ENCODE results near the gene TNNC1.

Gene TNNC1

DNA sequence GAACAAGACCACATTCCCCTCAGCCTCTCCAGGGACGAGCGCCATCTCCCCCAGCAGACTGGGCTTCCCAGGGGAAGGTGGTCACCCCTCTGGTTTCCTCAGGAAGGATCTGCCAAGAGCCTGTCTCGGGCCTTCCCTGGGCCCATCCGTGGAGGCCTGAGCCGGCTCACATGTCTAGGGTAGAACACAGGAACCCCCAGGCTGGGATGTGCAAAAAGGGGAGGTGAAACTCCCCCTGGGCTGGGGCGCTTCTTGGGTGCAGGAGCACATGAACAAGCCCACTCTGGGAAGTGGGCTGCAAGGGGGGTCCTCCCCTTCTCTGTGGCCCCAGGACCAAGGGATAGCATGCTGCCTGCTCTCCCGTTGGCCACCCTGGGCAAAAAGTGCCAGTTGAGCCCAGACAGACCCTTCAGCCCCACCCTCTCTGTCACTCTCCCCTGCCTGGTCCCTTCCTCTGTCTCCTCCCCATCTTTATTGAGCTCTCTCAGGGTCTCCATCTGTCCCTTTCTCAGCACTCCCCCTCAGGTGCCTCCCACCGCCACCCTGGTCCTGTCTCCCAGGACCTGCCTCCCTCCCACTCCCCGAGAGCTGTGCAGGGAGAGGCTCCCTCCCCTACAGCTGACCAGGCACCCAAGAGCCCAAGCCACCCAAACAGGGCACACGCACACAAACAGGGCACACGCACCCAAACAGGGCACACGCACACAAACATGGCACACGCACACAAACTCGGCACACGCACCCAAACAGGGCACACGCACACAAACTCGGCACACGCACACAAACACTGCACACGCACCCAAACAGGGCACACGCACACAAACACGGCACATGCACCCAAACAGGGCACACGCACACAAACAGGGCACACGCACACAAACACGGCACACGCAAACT, 9.8 kb downstream of the TNNC1 start:
- peak; percentile 91 for FAIRE-seq

DNA sequence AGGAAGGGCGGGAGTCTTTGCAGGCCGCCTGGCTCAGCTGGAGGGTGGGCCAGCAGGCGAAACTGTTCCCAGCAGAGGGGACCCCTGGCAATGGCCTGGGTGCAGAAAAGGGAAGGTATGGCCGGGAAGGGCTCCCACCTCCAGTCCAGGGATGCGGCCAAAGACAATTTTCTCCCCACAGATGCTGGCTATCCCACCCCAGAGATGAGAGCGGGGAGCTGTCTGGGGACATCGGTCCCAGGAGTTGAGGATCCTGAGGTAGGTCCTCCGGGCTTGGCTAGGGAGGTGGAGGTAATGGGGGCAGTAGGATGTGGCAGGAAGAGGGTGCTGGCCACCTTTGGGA, 10.6 kb downstream of the TNNC1 start:
- no peak for FAIRE-seq
- DNase-seq (ENCODE audit: low spot score) = no peak

More for the DNA sequence above, 9.8 kb downstream of the TNNC1 start:
- DNase-seq (ENCODE audit: low spot score) = no peak

DNA sequence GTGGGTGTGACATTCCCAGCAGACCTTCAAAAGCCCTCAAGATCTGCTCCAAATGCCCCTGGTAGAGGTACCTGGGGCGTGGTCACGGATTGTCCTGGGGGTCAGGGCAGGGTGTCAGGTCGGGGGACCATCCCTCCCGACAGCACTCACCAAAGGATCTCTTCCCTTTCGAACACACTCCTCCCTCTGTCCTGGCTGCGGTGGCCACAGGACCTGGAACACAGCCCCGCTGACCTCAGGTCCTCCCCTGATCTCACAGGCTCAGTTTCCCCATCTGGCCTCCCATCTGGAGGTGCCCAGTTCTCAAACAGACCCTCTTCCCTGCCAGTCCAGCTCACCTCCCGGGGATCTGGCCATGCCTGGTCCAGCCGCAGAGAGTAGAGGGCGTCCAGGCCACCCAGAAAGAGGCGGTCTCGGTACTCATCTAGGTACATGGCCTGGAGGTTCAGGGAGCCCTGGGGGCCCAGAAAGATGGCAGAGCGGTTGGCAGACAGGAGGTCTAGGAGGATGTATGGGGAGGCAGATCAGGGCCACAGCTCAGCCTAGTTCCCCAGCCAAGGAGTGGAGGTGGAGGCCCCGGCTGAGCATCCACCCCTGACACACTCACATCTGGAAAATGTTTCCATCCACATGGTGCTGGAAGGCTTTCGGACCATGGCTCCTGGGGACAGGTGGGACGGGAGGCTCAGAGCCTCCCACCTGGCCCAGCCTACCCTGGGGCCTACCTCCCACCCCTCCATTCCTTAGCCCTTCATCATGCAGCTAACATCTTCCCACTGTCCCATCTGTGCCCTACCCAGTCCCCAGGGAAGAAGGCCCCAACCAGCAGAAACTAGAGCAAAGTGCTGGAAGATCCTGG, 11.2 kb downstream of the TNNC1 start:
- DNase-seq (ENCODE audit: low spot score) (no peak), FAIRE-seq (no peak)

DNA sequence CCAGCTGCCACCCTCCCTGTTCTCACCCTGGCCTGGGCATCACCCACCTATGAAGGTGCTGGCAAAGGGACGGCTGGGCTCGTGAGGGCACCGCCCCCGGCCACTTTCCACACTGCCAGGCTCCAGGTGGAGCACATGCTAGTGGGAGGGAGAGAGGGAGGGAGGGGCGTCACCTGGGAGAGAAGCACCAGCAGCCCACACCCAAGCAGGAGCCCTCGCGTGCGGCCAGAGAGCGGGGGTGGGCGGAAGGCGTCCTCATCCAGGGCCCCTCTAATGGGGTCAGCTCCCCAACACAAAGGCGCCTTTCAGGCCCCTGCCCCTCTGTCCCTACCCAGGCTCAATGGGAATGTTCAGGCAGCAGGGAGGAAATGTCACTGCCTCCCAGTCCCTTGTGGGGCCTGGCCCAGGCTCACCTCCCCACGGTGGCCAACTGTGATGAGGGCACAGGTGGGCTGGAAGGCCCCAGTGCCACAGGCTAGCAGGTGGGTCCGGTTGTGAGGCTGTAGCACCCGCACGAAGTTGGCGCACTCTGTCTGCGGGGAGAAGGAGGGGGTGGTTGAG, 12.0 kb downstream of the TNNC1 start:
- DNase-seq (ENCODE audit: low spot score) = no peak
- FAIRE-seq = no peak

DNA sequence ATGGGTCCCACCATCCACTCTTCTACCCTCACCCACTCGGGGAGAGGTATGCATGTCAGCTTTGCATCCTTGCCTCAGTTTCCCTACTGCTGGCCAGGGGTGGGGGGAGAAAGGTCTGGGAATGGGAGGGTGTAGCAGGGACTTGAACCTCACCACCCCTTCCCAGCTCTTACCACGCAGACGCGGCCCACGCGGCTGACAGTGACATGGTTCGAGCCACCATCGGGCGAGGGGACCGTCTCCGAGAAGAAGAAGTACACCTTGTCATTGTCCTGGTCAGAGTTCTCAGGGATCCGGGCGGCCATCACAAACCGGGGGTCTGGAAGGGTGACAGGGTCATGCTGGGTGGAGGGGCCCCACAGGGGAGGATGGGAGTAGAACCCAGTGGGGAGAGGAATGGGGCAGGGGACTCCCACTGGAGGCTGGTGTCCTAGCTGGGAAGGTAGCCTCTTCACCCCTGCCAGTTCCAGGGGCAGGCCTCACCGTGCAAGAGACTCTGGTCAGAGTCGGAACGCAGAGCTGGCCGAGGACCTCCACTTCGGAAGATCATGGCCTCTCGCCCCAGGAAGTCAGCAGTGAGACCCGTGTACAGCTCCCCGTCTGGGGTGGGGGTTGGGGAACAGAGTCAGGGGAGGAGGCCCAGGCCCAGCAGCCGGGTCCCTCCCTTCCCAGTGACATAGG, 12.6 kb downstream of the TNNC1 start:
- FAIRE-seq (no peak), DNase-seq (ENCODE audit: low spot score) (no peak)

DNA sequence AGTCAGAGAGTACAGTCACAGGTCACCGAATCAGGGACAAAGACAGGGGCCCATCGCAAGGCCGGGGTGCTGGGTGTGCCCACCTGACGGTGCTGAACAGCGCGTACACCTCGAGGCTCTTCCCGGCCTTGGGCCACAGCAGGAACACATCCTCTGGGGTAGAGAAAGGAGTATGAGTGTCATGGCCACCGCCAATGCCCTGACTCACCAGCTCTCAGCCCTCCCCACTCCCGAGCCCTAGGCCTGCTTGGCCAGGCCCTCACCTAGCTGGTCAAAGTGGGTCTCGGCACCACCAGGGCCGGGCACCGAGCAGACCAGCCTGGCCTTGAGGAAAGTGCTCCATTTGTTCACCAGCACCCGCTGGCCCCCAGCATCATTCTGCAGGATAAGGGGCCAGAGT, 13.2 kb downstream of the TNNC1 start:
- FAIRE-seq = no peak

DNA sequence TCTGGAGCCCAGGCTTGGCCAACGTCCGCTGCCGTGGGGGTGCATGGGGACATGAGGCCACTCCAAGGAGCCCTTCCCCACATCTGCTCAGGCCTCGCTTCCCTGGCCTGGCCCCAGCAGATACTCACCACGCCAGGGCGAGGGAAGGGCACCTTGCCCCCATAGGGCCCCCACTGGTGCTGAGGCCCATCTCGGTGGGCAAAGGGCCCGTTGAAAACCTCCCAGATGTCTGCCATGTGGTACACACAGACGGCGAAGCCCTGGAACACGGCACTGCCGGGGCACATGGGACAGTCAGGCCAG, 13.6 kb downstream of the TNNC1 start:
- FAIRE-seq (no peak), DNase-seq (ENCODE audit: low spot score) (no peak)

More for the DNA sequence above, 13.2 kb downstream of the TNNC1 start:
- no peak for DNase-seq (ENCODE audit: low spot score)

DNA sequence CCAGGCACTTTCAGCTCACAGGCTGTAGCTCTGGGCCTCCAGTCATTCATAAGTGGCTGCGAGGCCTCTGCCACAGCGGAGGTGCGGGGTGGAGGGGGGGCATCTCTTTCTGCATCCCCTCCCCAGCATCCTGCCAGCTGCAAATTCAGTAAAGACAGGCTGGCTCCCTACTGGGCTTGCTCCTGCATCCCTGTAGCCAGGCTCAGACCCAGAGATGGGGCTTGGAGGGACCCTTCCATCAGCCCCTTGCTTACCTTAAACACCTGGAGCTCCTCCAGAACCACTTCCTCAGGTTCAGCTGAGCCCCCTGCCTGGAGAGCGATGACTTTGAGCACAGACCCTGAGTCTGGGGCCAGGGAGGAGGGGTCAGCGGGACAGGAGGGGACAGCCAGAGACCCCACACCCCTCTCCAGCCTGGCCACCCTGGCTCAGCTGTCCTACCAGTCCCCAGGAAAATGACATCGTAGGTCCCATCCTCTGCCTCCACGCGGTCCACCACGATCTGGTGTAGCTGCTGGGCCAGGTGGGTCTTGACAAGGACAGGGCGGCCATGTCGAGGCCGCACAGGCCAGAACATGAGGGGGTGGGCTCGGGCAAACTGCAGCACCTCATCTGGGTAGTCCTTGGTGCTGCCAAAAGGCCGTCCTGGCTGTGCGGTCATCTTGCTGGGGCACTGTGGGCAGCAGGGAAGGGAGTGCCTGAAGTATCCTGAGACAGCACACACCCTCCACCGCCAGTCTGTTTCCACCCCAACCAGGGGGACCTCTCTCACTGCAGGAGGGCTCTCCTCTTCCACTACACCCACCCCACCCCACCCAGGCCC, 14.2 kb downstream of the TNNC1 start:
- FAIRE-seq (no peak), DNase-seq (ENCODE audit: low spot score) (no peak)

DNA sequence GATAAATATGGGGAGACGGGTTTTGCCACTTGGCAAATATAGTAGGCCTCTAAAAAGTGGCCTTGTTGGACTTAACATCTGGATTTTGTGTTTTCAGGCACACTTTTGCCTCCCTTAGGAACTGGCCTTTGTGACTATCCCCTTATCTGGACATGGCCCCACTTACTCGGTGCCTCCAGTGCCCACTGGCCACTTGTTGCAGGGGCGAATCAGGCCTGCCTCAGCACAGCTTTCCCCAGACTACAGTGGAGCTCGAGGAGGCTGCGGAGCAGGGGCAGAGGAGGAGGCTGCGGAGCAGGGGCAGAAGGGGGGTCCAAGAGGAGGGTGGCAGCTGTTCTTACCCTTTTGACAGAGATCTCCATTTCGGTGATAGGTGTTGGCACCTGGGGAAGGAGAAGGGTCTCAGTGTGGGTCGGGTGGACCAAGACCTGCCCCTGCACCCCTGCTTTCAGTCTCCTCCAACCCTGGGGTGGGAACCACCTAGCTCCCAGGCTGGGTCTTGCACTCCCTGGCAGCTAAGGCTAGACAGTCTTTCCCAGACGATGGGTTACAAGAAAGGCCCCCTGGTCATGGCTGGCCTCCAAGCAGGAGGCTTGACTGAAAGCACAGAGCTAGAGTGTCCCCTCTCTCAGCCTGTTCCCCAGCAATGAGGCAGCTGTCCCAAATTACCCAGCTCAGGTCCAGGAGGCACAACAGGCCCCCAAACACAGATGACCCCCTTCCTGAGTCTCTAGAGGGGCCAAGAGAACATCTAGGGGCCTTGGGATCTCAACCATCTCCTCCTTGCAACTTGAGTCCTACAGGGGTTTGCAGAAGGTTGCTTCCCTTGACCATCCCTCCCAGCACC, 15.0 kb downstream of the TNNC1 start:
- DNase-seq (ENCODE audit: low spot score) = no peak
- no peak for FAIRE-seq

DNA sequence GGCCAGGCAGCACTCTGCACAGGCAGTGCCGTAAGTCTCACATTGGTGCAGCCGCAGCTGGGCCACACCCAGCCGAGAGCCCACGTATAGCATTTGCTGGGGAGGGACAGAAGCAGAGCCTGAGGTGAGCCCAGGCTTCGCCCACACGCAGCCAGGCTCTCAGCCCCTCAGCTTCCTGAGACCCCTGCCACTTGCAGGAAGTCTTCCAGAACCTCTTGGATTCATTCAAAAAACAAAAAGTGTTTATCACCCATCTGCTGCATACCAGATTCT, 15.8 kb downstream of the TNNC1 start:
- DNase-seq (ENCODE audit: low spot score) = no peak
- FAIRE-seq = no peak

DNA sequence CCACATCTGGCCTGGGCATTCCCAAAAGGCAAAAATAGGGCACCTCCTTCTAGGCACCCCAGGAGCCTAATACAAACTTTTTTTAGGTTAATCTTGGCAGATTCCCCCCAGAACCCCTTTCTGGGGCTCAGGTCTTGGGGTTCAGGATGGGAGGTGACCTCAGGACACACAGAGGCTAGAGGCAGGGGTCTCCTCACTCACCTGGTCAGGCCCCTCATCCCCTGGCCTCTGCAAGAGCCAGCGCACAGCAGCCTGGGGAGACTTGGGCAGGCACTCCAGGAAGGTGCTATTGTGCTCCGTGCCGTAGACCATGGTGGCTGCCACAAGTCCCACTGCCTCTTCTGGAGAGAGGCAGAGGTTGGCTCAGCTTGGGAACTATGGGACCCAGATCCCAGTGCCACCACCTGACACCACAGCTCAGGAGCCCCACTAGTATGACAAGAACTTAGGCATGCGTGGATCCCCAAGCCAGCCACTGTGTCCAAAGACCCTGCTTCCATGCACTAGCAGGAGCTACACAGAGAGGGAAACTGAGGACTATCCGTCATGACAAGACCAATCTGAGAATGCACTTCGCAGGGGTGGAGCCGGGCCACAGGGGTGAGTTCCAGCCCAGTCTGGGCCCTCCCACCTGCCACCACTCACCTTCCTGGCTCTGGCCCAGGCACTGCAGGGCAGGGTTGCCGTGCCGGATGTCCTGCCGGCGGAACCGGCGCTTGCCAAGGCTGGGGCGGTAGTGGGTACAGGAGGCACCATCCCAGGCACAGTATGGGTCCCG, 16.3 kb downstream of the TNNC1 start:
- FAIRE-seq (no peak), DNase-seq (ENCODE audit: low spot score) (no peak)

DNA sequence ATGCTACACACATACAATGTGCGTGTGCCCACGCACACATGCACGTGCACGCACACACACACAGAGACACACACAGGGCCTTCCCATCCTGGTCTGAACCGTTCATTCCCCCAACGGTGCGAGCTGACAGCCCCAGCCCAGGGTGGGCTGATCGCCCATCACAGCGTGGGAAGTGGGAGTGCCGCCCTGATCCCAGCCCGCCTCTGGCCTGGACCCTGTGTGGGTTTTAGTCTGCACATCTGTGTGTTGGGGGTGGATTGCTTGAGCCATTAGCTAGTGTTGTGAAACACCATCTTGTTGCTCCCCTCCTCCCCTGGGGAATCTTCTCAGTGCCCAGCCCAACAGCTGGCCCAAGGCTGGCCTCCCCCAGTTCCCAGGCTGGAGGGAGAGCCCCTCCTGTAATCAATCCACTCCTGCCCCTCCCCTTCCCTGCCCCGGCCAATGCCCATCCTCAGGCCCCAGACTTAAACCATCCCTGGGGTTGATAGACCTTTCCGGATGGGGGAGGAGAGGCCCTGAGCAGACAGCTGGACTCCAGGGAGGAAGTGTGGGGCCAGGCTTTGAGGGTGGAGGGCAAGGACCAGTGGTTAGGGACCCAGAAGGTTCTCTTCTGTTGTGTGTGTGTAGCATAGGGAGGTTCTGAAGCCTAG, 17.2 kb downstream of the TNNC1 start:
- FAIRE-seq (no peak), DNase-seq (ENCODE audit: low spot score) (no peak)

DNA sequence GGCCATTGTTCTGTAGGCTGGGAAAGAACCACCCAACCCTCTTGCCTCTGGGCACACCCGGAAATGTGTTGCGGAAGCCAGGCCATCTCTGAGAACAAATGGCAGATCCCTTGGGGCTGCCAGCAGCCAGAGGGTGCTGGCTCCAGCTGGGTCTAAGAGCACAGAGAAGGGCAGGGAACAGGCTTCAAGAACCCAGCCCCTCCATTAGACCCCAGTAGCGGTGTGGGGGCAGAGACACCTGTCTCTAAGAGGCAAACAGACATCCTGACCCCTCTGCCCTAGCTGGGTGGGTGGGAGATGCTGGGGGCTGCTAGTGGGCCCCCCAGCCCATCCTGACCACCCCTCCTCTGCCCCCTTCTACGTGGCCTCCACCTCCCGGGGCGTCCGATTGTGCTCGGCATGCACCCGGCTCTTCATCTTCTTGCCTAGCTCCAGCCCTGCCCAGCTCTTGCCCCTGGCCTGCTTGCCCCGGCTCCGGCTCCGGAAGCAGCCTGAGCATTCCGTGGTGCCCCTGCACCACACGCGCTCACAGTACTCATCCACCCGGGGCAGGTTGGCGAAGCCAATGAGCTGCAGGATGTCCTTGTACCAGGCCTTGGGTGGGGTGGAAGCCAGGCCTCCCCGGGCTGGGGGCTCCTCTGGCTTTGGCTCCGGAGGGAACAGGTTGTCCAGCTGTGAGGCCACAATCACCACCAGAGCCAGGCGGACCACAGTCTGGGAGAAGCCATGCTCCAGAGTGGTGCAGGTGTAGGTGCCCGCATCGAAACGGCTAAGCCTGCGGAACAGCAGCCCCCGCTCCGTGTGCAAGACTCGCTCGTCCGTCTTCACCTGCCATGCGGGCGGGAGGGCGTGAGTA, 18.4 kb downstream of the TNNC1 start:
- no peak for DNase-seq (ENCODE audit: low spot score)
- no peak for FAIRE-seq

DNA sequence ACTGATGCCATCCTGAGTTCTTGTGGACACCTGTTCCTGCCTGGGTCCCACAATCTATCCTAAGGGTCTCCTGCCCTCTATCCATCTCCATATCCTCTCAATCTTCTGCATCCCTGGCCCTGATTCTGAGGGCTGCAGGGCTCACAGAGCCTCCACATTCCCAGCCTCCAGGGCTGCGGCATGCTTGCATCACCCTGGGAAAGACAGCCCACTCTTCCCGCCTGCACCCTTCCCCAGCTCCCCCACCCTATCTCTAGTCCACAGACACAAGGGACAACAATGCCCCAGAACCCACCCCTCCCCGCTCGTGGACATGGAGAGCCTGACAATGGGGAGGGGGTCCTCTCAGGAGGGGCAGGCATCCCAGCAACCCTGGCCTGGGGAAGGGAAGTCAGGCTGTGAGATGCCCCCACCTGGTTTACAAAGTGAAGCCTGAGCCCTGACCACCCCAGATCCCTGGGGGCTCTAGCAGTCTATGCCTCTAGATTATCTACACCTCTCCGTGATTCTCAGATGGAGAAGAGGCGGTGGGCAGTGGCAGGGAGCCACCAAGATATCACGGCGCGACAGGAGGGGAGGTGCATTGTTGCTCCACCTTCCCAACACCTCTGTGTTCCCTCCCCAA, 19.2 kb downstream of the TNNC1 start:
- no peak for DNase-seq (ENCODE audit: low spot score)
- FAIRE-seq = no peak

DNA sequence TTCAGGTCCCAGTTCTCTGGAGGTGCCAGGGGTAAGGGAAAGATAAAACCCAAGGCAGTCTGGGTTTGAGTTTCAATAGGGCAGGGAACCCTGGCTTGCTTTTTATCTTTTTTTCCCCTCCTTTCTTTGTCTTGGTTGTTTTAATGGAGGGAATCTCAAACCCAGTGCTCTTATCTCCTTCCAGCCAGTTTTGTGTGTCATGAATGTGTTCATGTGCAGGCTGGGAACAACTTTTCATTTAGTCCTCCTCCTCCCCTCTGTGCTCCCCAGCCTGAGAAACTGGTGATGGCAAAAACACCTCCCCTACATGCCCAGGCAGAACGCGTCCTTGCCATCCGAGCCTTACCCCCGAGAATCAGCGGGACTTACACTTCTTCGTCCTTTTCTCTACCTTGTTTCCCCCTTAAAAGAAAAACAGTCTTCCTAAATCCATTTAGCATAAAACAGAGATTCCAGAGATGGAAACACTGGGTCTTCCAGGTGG, 19.8 kb downstream of the TNNC1 start:
- FAIRE-seq = no peak
- no peak for DNase-seq (ENCODE audit: low spot score)

DNA sequence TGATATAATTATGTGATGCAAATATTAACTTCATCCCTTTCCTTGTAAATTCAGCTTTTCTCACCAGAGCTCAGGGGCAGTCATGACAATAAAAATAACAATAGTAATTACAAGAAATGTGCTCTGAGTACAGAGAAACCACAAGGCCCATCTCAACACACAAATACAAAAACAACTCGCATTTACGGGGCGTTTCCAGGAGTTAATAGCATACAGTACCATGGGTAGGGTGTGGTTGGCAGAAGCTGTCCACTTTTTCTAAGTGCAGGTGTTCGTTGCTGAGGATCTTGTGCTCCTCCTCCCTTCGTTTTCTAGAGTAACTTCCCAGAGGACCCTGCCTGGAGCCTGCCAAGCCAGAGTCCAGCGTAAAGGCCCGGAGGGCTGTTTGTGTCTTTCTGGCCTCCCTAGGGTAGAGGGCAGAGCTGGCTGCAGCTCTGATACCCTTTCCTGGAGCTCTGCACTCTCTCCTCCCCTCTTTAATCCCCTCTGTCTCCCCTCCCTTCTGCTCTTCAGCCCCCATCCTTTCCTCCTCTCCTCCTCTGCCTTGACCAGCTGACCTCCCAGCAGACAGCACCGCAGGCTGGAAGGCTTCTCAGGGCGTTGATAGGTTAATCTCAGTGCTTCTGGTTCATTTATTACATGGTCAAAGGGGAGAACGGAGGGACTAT, 20.4 kb downstream of the TNNC1 start:
- FAIRE-seq (no peak), DNase-seq (ENCODE audit: low spot score) (no peak)

DNA sequence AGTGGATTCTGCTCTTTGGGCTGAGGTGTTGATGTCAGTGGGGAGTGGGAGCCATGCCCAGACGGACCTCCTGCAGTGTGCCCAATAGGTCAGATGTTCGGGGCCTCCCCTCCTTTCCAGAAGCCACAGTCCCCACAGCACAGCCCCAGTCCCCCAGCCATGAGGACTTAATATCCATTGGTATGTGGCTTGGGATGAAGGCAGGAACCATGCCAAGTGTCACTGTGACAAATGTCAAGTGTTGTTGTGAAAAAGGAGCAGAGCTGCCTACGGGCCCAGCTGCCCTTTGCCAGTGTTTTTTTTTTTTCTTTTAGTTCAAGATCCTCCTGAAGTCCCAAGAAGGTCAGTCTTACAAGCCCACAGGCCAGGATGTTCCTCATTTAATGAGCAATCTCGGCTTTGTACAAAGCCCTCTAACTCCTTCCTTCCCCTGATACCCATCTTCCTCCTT, 21.1 kb downstream of the TNNC1 start:
- no peak for FAIRE-seq
- DNase-seq (ENCODE audit: low spot score) = no peak
